Stimulated activated CD4-positive, alpha-beta T cell treated with anti-CD3 and anti-CD28 coated beads, Interleukin-2, amount 100 ng/mL, for 24 hours (primary cell): ENCODE measurements around the gene TMEM119.
A peak's percentile ranks its signal among the peaks of the same experiment; 100 is the strongest.
"Not testable (repeated sequence)": the region's sequence is repeated elsewhere in the genome, so short reads cannot be mapped to it uniquely, and the experiment has no call there.

Source experiments
- DNase-seq, 2 donors: peaks; one replicate each; pipeline ENCODE4 v3.0.0-alpha.2; 2020

TMEM119 gene

GRCh38 chr12:108563136-108563803, 34.6 kb downstream of the TMEM119 start:
- peak; percentile 86 to 90 for DNase-seq

- DNase-seq, result peak; percentile 99 to 100
Measured at GRCh38 chr12:108562348-108563135, 35.3 kb downstream of the TMEM119 start, which contains the start of gene ISCU. Gene ISCU, plus strand, starts transcription at chr12:108562596. Its CDS starts 27 bp downstream, at chr12:108562623.

- no peak for DNase-seq
Measured at GRCh38 chr12:108561852-108562347, 36.0 kb downstream of the TMEM119 start.

GRCh38 chr12:108560752-108561719, 36.8 kb downstream of the TMEM119 start, which contains the start of gene SART3:
Gene SART3, minus strand, starts transcription at chr12:108561173. Its CDS starts 19 bp downstream, at chr12:108561154.
- peak; percentile 83 to 84 for DNase-seq

GRCh38 chr12:108560321-108560721, 37.6 kb downstream of the TMEM119 start:
- DNase-seq, result no peak

GRCh38 chr12:108559748-108560147, 38.1 kb downstream of the TMEM119 start:
- no peak for DNase-seq

- DNase-seq, result no peak
Measured at GRCh38 chr12:108559007-108559655, 38.8 kb downstream of the TMEM119 start.

- not testable (repeated sequence) for DNase-seq
Measured at GRCh38 chr12:108555383-108555782, 42.5 kb downstream of the TMEM119 start.

GRCh38 chr12:108553799-108554198, 44.1 kb downstream of the TMEM119 start:
- DNase-seq, result no peak

- no peak for DNase-seq
Measured at GRCh38 chr12:108551535-108551934, 46.3 kb downstream of the TMEM119 start.

GRCh38 chr12:108548954-108549521, 48.8 kb downstream of the TMEM119 start:
- no peak for DNase-seq

GRCh38 chr12:108547686-108548085, 50.2 kb downstream of the TMEM119 start:
- no peak for DNase-seq

- DNase-seq, result no peak
Measured at GRCh38 chr12:108543652-108544051, 54.2 kb downstream of the TMEM119 start.

GRCh38 chr12:108542320-108542719, 55.6 kb downstream of the TMEM119 start:
- no peak for DNase-seq
